C4-2B (cell line): ENCODE data around the gene CECR2.

Source experiments
- H3K27ac ChIP-seq: fragments of 450-650 bp; 2 replicates; pipeline ENCODE4 v1.5.1; 2017
- CTCF ChIP-seq: fragments of 450-650 bp; conservative IDR thresholded peaks from 2 replicates; pipeline ENCODE4 v1.5.1; 2017; ENCODE audit warnings: mild to moderate bottlenecking
- ZFX ChIP-seq: fragments of 450-650 bp; IDR thresholded peaks from 2 replicates; pipeline ENCODE4 v1.6.1; 2017

Gene CECR2

GRCh38 chr22:17589810-17590375 is 220.6 kb downstream of the CECR2 start:
- TF ChIP-seq ZFX (no peak), CTCF (no peak)
- no peak overlapping the region for H3K27ac ChIP-seq

GRCh38 chr22:17590586-17590985 is 221.3 kb downstream of the CECR2 start:
- H3K27ac ChIP-seq = no peak overlapping the region
- TF ChIP-seq ZFX (no peak), CTCF (no peak)

DNA sequence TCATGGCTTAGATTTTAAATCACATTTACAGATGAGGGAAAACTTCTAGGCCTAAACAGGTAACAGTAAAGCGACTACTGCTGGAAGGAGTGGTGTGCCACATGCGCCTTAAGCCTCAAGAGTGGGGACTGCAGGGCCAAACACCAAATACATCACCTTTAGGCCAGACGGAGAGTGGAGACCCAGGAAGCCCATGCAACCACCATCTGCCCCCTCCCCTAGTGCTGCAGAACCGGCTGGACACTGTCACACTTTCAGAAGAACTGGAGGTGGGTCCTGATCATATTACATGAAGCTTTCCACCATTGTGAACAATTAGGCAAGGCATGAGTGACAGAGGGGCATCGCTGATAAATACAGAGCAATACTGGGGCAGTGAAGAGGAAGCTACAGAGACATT is 222.9 kb downstream of the CECR2 start:
- no peak overlapping the region for H3K27ac ChIP-seq
- TF ChIP-seq CTCF (no peak), ZFX (no peak)

GRCh38 chr22:17596226-17596625 is 227.0 kb downstream of the CECR2 start:
- no peak overlapping the region for H3K27ac ChIP-seq

GRCh38 chr22:17597217-17597616 is 228.0 kb downstream of the CECR2 start:
- H3K27ac ChIP-seq = no peak overlapping the region
- TF ChIP-seq ZFX = no peak
- no peak for TF ChIP-seq CTCF

More at GRCh38 chr22:17596226-17596625, 227.0 kb downstream of the CECR2 start:
- no peak for TF ChIP-seq CTCF
- TF ChIP-seq ZFX = no peak

- TF ChIP-seq CTCF = no peak
- no peak for TF ChIP-seq ZFX
- no peak overlapping the region for H3K27ac ChIP-seq
Measured at GRCh38 chr22:17598318-17598717, 229.1 kb downstream of the CECR2 start.

DNA sequence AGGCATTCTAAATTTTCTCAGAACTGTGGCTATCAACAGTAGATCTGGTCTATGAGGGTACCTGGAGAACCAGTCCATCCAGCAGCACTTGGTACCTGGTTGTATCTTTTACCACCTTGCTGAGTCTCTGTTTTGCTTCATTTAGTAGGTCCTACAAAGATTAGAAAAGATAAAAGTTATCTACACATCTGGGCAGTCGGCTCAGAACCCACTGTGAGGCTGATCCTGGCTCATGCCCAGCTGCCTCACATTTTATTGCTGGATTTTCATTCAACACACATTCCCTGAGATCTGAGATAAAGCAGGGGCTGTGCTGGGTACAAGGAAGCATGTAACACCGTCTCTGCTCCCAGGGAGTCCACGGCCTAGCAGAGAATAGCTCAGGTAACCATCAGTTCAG is 231.8 kb downstream of the CECR2 start:
- TF ChIP-seq CTCF (no peak), ZFX (no peak)
- peak overlapping the region; percentile 30 for H3K27ac ChIP-seq
